Renal cortex interstitium (tissue), 15 donors: ENCODE data around the gene LATS2. TPM values are rescaled to one million over a fixed set of nuclear protein-coding genes. Genes with fewer than 3 reads are reported as not detected.
A peak's percentile ranks its signal among the peaks of the same experiment; 100 is the strongest.

ENCODE experiments used
- DNase-seq, 11 donors: peaks; one replicate each; pipeline ENCODE4 v3.0.0-alpha.2; 2013; ENCODE audit warnings: low read depth in 9 of 11, low spot score in 4 of 11; ENCODE audit errors: extremely low read depth in 1 of 11
- long read RNA-seq, 16 experiments: transcript quantifications; one replicate each; lab custom pipeline, GENCODE V29; 2026
- polyA plus RNA-seq, 3 donors: library from polyadenylated mRNA; unstranded; fragments of 120-200 nt; gene quantifications; one replicate each; pipeline ENCODE4 v1.2.1, GENCODE V29; 2013; ENCODE audit not compliant: insufficient read length in 3 of 3

LATS2 gene
- 10 to 100 TPM; 23.2 to 27.3 (median 25.3) TPM for polyA plus RNA-seq
- long read RNA-seq, donor 1, full-length matches to known transcripts, result 1 of 1 reads
- long read RNA-seq, donor 1, partial matches to known transcripts, result 0 of 1 reads
- long read RNA-seq, donor 1, other reads (novel, unspliced or antisense), result 0 of 1 reads
- long read RNA-seq, donor 2, full-length matches to known transcripts, result 1 of 1 reads
- long read RNA-seq, donor 2, partial matches to known transcripts, result 0 of 1 reads
- long read RNA-seq, donor 2, other reads (novel, unspliced or antisense), result 0 of 1 reads
- long read RNA-seq, donor 3, full-length matches to known transcripts, result 3 of 676 reads
- long read RNA-seq, donor 3, partial matches to known transcripts, result 673 of 676 reads
- long read RNA-seq, donor 3, other reads (novel, unspliced or antisense), result 0 of 676 reads
- long read RNA-seq, donor 4, full-length matches to known transcripts, result 2 of 2 reads
- long read RNA-seq, donor 4, partial matches to known transcripts, result 0 of 2 reads
- long read RNA-seq, donor 4, other reads (novel, unspliced or antisense), result 0 of 2 reads
- long read RNA-seq, donor 5, result 0 reads
- long read RNA-seq, donor 6, full-length matches to known transcripts, result 1 of 6 reads
- long read RNA-seq, donor 6, partial matches to known transcripts, result 5 of 6 reads
- long read RNA-seq, donor 6, other reads (novel, unspliced or antisense), result 0 of 6 reads
- long read RNA-seq, donor 7, full-length matches to known transcripts, result 1 of 39 reads
- long read RNA-seq, donor 7, partial matches to known transcripts, result 38 of 39 reads
- long read RNA-seq, donor 7, other reads (novel, unspliced or antisense), result 0 of 39 reads
- long read RNA-seq, donor 8, full-length matches to known transcripts, result 2 of 2 reads
- long read RNA-seq, donor 8, partial matches to known transcripts, result 0 of 2 reads
- long read RNA-seq, donor 8, other reads (novel, unspliced or antisense), result 0 of 2 reads
- long read RNA-seq, donor 9, full-length matches to known transcripts, result 1 of 1 reads
- long read RNA-seq, donor 9, partial matches to known transcripts, result 0 of 1 reads
- long read RNA-seq, donor 9, other reads (novel, unspliced or antisense), result 0 of 1 reads
- long read RNA-seq, donor 10, full-length matches to known transcripts, result 1 of 6 reads
- long read RNA-seq, donor 10, partial matches to known transcripts, result 5 of 6 reads
- long read RNA-seq, donor 10, other reads (novel, unspliced or antisense), result 0 of 6 reads
- long read RNA-seq, donor 11, full-length matches to known transcripts, result 3 of 3 reads
- long read RNA-seq, donor 11, partial matches to known transcripts, result 0 of 3 reads
- long read RNA-seq, donor 11, other reads (novel, unspliced or antisense), result 0 of 3 reads
- long read RNA-seq, donor 12, full-length matches to known transcripts, result 2 of 2 reads
- long read RNA-seq, donor 12, partial matches to known transcripts, result 0 of 2 reads
- long read RNA-seq, donor 12, other reads (novel, unspliced or antisense), result 0 of 2 reads
- long read RNA-seq, donor 13, result 0 reads
- long read RNA-seq, donor 14, full-length matches to known transcripts, result 2 of 2 reads
- long read RNA-seq, donor 14, partial matches to known transcripts, result 0 of 2 reads
- long read RNA-seq, donor 14, other reads (novel, unspliced or antisense), result 0 of 2 reads
- long read RNA-seq, donor 15, result 0 reads
- long read RNA-seq, donor 16, full-length matches to known transcripts, result 6 of 46 reads
- long read RNA-seq, donor 16, partial matches to known transcripts, result 40 of 46 reads
- long read RNA-seq, donor 16, other reads (novel, unspliced or antisense), result 0 of 46 reads

GRCh38 chr13:21061029-21061763 lies at the start of gene LATS2:
LATS2 (minus strand) TSS chr13:21061586; CDS start chr13:21046026, 15,560 bp downstream.
- DNase-seq, result peak; percentile 82 to 94 (median 91)

GRCh38 chr13:21109168-21109567 lies 47.8 kb upstream of the LATS2 start:
- DNase-seq, result no peak

GRCh38 chr13:21106089-21106488 lies 44.7 kb upstream of the LATS2 start:
- DNase-seq, result no peak

- no peak for DNase-seq
Observed at GRCh38 chr13:21104199-21105019, 43.0 kb upstream of the LATS2 start.

- no peak for DNase-seq
Observed at GRCh38 chr13:21101865-21102576, 40.6 kb upstream of the LATS2 start.

- DNase-seq, result no peak
Observed at GRCh38 chr13:21100994-21101757, 39.8 kb upstream of the LATS2 start.

GRCh38 chr13:21100211-21100610 lies 38.8 kb upstream of the LATS2 start:
- no peak for DNase-seq

- no peak for DNase-seq
Observed at GRCh38 chr13:21095311-21095710, 33.9 kb upstream of the LATS2 start.

- no peak for DNase-seq
Observed at GRCh38 chr13:21089830-21090229, 28.4 kb upstream of the LATS2 start.

- DNase-seq, result no peak
Observed at GRCh38 chr13:21088534-21088933, 27.1 kb upstream of the LATS2 start.

GRCh38 chr13:21086929-21087328 lies 25.5 kb upstream of the LATS2 start:
- DNase-seq, result no peak

- DNase-seq, result no peak
Observed at GRCh38 chr13:21081926-21082325, 20.5 kb upstream of the LATS2 start.

- no peak for DNase-seq
Observed at GRCh38 chr13:21080593-21080891, 19.2 kb upstream of the LATS2 start.

- DNase-seq, result peak in 1 of 11 donors; percentile 18
Observed at GRCh38 chr13:21079761-21080592, 18.6 kb upstream of the LATS2 start.

- no peak for DNase-seq
Observed at GRCh38 chr13:21079221-21079620, 17.8 kb upstream of the LATS2 start.
